ENCODE data around the gene FNBP1.

The FNBP1 gene

DNA sequence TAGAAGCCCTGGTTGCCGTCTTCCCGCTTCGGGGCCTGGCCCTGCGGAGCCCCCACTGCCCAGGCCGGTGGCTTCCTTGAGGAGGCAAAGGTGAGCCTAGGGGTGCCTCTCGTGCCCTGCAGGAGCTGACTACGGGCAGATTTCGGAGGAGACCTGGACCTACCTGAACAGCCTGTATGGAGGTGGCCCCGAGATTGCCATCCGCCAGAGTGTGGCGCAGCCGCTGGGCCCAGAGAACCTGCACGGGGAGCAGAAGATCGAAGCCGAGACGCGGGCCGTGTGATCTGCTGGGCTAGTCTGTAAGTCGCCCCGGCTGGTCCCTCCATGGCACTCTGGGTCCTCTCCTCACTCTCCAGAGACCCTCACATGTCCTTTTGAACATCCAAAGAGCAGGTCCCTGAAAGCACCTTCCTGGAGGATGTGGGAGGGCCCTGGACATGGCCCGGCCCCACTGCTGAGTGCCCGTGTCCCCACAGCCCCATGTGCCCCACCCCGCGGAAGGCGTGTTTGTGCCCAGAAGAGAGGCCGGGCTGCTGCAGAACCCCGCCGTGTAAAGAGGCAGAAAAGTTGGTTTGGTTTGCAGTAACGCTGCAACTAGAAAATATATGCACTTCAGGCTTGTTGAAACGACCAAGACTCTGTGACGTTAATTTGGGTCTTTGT is 162.9 kb downstream of the FNBP1 start:
- no peak for DNase-seq (ENCODE audit: low read depth in 2 of 2, low spot score in 1 of 2)

DNA sequence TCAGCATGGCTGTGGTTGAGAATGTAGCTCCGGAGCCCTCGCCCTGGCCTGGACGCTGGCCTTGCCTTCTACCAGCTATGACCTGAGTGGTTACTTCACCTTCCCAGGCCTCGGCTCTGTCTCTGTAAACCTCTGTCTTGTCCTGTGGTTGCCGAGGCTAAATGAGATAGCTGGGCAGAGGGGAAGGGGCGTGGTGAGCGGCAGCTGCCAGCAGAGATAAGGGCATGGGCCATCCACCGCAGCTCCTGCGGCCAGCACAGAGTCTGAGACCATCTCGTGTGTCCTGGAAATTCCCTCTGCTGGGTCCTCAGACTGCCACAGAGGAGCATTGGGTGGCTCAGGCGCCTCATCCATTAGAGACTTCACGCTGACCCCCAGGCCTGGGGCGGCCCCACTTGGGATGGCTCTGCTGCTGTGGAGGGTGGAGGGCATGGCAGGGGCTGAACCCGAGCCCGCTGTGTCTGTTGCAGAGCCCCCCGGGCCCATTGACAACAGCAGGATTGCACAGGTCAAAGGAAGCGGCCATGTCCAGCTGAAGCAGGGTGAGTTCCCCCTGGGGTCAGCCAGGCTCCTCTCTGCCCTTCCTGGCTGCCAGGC is 163.8 kb downstream of the FNBP1 start:
- DNase-seq (ENCODE audit: low read depth in 2 of 2, low spot score in 1 of 2): no peak

- no peak for DNase-seq (ENCODE audit: low read depth in 2 of 2, low spot score in 1 of 2)
Measured at GRCh38 chr9:129878291-129878690, 164.7 kb downstream of the FNBP1 start.

DNA sequence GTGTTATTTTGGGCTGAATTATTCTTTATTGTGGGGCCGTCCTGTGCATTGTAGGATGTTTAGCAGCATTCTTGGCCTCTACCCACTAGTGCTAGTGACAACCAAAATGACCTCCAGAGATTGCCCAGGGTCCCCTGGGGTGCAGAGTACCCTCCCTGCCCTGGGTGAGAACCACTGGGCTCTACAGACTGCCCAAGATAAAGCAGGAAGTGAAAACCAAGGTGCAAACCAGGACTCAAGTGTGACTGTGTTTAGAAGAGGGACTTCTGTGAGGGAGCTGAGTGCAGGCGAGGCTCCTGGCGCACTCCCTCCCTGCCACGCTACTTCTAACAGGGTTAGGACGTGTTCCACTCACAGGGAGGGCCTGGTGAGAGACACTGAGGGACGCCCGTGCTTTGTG is 166.2 kb downstream of the FNBP1 start:
- DNase-seq (ENCODE audit: low read depth in 2 of 2, low spot score in 1 of 2): no peak

- no peak for DNase-seq (ENCODE audit: low read depth in 2 of 2, low spot score in 1 of 2)
Measured at GRCh38 chr9:129875687-129876395, 167.1 kb downstream of the FNBP1 start.

DNA sequence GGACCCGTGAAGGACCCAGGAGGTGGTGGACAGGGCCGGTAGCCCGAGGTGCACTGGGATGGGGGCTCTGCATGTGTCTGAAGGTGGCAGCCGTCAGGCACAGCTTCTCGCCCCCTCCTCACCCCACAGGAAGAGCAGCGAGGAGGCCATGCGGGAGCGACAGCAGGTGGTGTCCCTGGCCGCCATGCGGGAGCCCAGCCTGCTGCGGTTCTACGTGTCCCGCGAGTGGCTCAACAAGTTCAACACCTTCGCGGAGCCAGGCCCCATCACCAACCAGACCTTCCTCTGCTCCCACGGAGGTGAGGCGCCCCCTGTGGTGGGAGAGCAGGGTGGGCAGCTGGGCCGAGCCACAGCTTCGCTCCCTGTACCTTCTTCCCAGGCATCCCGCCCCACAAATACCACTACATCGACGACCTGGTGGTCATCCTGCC is 167.8 kb downstream of the FNBP1 start:
- DNase-seq (ENCODE audit: low read depth in 2 of 2, low spot score in 1 of 2): no peak

DNA sequence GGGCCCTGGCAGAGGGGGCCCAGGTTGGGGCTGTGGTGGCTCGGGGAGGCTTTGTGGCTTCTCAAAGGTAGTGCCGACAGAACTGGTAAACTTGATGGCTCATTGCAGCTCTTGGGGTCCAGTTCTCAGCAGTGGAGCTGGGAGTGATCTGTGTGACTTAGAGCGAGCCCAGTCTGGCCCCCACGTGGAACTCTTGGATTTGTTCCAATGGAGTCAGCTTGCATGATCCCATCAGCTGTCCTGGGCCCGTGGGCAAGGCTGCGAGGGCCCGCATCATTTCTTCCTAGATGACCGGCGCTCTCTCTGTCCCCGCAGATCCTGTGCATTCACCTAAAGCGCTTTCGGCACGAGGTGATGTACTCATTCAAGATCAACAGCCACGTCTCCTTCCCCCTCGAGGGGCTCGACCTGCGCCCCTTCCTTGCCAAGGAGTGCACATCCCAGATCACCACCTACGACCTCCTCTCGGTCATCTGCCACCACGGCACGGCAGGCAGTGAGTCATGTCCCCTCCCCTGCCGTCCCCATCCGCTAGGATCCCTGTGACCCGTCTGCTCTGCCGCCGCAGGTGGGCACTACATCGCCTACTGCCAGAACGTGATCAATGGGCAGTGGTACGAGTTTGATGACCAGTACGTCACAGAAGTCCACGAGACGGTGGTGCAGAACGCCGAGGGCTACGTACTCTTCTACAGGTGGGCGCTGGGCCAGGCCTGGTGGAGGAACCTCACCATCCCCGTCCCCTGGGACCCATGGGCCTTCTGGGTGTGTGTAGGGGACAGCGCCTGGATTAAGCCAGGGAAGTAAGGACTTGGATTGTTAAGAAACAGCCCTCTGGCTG is 168.5 kb downstream of the FNBP1 start:
- no peak for DNase-seq (ENCODE audit: low read depth in 2 of 2, low spot score in 1 of 2)

DNA sequence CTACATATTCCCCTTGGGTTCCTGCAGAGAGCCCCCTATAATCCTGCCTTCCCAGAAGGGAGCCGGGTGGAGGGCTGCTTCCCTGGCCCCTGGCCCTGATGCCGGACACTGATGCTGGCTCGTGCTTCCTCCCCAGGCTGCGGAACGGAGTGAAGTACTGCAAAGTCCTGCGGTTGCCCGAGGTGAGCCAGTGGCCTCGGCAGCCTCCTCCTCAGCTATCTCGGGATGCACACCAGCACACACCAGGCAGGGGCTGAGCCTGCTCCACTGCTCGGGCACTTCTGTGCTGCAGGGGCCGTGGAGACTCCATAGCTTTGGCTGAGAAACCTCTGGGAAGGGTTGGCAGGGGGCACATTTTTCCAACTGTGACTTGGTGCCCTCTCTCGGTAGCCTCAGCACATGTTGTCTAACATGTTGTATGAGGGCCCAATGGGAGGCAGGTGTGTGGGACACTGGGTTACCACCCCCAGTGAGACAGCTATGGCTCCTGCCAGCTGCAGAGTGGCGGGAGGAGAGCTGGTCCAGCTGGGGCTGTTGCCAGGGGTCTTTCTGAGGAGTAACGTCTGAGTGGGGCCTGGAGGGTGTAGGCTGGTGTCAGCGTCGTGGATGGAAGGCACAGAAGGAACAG is 169.3 kb downstream of the FNBP1 start:
- no peak for DNase-seq (ENCODE audit: low read depth in 2 of 2, low spot score in 1 of 2)

- no peak for DNase-seq (ENCODE audit: low read depth in 2 of 2, low spot score in 1 of 2)
Measured at GRCh38 chr9:129871046-129871445, 171.9 kb downstream of the FNBP1 start.

DNA sequence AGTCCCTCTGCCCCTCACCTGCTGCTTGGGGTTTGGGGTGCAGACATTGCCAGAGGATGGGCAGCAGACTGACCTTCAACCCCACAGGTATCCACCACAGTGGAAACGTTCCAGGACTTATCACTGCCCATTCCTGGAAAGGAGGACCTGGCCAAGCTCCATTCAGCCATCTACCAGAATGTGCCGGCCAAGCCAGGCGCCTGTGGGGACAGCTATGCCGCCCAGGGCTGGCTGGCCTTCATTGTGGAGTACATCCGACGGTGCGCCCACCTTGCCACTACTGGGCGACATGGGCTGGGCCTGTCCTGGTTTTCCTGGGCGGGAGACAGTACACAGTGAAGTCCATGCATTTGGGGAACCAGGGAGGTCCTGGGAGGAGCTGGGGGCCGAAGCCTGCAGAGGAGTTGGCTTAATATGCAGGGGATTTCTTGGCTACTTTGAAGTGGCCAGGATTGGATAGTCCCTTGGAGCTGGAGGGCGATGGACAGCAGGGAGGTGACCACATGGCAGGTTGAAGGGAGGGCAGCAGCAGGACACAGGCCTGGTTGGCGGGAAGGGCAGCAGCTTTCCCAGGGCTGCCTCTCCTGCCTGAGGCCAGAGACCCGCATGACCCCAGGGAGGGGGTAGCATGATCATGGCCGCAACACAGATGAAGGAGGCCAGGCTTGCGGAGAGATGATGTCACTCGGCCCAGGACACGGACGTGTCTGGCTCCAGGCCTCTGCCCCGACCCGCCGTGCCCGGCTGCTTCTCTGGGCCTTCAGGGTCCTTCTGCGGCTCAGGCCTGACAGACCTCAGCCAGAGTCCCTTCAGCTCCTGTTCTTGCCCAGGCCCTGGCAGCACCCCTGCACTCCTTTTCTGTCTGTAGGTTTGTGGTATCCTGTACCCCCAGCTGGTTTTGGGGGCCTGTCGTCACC is 173.1 kb downstream of the FNBP1 start:
- DNase-seq (ENCODE audit: low read depth in 2 of 2, low spot score in 1 of 2): no peak

DNA sequence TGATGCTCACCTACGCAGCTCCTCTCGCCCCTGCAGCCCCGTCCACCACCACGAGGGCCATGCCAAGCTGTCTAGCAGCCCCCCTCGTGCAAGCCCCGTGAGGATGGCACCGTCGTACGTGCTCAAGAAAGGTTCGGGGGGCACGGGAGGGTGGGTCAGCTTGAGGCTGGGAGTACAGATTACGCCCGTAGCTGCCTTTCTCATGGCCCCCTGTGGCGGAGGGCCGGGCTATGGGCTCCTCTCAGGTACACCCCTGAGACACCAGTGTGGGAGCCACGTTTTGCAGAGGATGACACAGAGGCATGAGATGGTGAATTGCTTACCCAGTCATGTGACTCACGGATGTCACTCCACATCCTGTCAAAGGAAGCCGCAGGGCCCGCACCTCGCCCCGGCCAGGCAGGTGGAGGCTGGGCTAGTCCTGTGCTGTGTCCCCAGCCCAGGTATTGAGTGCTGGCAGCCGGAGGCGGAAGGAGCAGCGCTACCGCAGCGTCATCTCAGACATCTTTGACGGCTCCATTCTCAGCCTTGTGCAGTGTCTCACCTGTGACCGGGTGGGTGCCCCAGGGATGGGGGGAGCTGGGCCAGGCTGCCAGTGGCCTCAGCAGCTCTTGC is 174.0 kb downstream of the FNBP1 start:
- peak; percentile 72 to 74 for DNase-seq (ENCODE audit: low read depth in 2 of 2, low spot score in 1 of 2)

- no peak for DNase-seq (ENCODE audit: low read depth in 2 of 2, low spot score in 1 of 2)
Measured at GRCh38 chr9:129868023-129868871, 174.7 kb downstream of the FNBP1 start.

DNA sequence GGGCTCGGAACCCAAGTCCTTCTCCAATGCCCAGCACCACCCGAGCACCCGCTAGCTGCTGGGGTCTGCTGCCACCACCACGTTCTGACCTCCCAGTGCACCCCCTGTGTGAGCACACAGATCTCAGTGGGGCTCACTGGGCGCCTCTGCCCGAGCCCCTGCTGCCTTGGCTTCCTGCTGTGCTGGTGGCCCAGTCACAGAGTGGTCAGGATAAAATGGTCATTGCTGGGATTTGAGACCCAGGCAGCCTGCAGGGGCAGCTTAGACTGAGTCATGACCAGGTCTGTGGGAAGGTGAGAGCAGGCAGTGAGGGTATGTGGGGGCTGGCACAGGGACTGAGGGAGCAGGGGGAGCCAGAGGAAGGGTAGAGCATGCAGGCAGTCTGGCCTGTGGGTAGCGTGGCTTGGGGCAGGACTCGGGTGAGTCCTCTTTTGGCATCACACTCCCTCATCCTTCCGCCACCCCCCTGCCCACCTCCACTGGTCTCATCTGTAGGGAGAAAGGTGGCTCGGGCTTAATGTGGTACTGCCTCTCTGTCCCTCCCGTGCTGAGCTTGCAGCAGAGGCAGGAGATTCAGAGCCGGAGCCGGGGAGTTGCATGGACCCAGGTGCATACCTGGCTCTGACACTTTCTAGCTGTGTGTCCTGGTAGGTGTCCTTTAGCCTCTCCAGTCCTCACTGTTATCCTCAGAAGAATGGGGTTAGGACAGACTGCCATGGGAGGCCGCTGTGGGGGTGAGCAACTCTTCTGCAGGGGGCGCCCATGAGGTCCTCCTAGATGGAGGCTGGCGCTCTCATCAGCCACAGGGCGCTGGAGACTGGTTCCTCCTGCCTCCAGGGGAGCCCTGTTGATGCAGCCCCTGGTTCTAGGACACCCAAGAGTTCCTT is 175.6 kb downstream of the FNBP1 start:
- no peak for DNase-seq (ENCODE audit: low read depth in 2 of 2, low spot score in 1 of 2)

GRCh38 chr9:129866394-129867135 is 176.4 kb downstream of the FNBP1 start:
- DNase-seq (ENCODE audit: low read depth in 2 of 2, low spot score in 1 of 2): no peak

GRCh38 chr9:129865668-129866320 is 177.2 kb downstream of the FNBP1 start:
- no peak for DNase-seq (ENCODE audit: low read depth in 2 of 2, low spot score in 1 of 2)

- no peak for DNase-seq (ENCODE audit: low read depth in 2 of 2, low spot score in 1 of 2)
Measured at GRCh38 chr9:129864991-129865647, 177.9 kb downstream of the FNBP1 start.

All from stimulated activated CD8-positive, alpha-beta memory T cell treated with anti-CD3 and anti-CD28 coated beads, Interleukin-4, amount 100 ng/mL, for 4 hours (primary cell).